Activated naive CD4-positive, alpha-beta T cell (primary cell): Measurements from ENCODE around the gene RTKN.
A peak's percentile ranks its signal among the peaks of the same experiment; 100 is the strongest.

Source experiments
- DNase-seq, 4 experiments: peaks; one replicate each; lab custom pipeline; 2025; lab: John Stamatoyannopoulos, UW

The RTKN gene

DNA sequence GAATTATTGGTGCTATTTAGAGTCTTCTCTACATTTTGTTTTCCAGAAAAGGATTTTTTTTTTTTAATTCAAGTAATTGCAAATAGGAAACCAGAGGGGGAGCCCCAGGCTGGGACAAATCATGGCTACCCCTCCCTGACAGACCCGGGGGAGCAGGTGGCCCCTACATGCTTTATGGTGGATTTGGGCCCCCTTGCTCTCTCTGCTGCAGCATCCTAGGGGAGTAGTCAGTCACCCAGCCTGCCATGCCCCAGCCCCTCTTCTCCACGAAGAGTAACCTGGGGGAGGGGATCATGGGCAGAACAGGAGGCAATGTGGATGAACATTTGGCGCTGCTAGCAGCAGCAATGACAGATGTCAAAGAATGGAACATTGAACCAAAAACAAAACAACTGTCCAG is 25.0 kb downstream of the RTKN start:
- no peak for DNase-seq

DNA sequence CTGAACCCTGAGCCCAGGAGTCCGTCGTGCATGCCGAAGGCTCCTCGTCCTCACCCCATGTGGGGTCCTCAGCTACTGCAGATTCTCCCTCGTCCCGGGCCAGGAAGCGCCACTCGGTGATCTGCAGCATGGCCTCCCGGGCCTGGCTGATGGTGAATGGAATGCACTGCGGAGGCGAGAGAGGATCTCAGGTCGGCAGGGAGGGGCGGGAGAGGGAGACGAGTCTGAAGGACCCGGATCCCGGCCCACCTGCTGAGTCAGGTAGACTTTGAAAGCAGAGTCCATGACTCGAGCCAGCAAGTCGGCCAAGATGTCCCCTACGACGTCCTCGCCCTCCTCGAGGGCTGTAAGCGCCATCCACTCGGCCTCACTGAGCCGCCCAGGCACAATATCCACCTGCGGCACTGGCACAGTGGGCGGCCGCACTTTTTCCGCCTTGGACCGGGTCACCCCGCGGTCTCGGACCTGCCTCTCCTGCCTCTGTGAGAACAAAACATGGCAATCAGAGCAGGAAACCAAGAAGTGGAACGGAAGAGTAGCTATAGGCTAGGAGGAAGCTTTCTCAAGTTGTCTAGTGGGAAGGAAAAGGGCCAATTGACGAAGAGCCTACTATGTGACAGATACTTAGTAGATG is 25.9 kb downstream of the RTKN start:
- DNase-seq: no peak

- DNase-seq: peak in 1 of 4 experiments; percentile 31
Measured at GRCh38 chr2:74414881-74415761, 26.6 kb downstream of the RTKN start.

DNA sequence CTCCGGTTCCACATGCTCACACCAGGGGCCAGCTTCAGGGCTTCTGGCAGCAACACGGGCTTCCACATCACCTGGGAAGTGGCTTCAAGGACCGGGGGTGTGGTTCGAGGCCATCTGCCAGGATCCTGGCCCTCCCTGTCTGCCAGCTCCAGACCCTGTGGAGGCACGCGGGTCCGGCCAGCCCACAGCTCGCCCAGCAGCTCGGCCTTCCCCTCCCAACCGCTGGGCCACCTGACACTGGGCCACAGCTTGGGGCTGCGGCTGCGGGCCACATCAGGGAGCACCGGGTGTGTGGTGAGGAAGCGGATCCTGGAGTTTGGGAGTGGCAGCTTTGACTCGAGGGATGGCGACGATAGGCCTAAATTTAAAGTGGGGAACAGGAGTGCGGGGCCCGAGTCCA is 27.3 kb downstream of the RTKN start:
- no peak for DNase-seq

- DNase-seq: no peak
Measured at GRCh38 chr2:74413001-74413698, 28.6 kb downstream of the RTKN start.

- no peak for DNase-seq
Measured at GRCh38 chr2:74407682-74408081, 34.1 kb downstream of the RTKN start.

GRCh38 chr2:74406035-74406434 is 35.7 kb downstream of the RTKN start:
- no peak for DNase-seq

DNA sequence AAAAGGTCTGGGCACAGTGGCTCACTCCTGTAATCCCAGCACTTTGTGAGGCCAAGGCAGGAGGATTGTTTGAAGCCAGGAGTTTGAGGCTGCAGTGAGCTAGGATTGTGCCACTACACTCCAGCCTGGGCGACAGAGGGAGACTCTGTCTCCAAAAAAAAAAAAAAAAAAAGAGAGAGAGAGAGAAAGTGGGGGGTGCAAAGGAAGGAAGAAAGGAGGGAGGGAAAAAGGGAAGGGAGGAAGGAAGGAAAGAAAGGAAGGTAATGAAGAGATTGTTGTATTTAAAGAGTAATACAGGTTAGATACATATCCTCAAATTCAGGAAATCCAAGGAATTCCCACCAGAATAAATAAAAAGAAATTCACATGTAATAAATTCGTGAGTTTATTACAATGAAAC is 39.8 kb downstream of the RTKN start:
- no peak for DNase-seq

DNA sequence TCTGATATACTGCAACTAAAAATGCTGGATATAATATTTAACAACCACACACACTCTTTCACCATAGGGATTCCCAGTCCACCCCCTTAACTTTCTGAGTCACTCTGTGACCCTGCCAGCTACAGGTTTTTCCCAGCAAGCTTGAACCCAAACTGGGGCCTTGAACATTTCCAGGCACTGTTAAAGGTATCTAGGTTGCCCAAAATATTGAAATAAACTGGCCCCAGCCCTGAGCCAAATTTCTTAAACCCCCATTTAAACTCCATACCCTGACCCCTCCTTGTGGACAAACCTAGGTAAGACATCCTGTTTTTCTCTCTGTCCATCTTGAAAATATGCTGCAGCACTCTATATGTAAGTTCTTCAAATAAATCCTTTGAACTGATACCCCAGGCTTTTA is 42.0 kb downstream of the RTKN start:
- DNase-seq: no peak

DNA sequence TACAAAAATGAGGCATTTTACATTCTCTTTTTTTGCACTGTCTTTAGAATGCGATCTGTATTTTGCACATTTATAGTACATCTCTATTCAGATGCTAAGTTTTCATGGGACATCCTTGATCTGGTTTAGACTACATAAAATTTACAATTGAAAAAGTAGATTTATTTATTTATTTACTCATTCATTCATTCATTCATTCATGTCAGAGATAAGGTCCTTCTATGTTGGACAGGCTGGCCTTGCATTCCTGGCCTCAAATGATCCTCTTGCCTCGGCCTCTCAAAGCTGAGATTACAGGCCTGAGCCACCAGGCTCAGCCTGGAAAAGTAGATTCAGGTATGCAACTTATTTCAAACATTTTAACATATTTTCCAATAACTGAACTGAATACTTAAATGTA is 45.6 kb downstream of the RTKN start:
- DNase-seq: no peak

- DNase-seq: no peak
Measured at GRCh38 chr2:74393525-74393924, 48.2 kb downstream of the RTKN start.

DNA sequence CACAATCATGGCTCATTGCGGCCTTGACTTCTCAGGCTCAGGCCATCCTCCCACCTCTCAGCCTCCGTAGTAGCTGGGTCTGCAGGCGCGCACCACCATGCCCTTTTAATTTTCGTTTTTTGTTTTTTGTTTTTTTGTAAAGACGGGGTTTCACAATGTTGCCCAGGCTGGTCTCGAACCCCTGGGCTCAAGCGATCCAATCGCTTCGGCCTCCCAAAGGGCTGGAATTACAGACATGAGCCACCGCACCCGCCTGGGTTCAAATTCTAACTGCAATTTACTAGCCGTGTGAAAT is 49.3 kb downstream of the RTKN start:
- DNase-seq: no peak

DNA sequence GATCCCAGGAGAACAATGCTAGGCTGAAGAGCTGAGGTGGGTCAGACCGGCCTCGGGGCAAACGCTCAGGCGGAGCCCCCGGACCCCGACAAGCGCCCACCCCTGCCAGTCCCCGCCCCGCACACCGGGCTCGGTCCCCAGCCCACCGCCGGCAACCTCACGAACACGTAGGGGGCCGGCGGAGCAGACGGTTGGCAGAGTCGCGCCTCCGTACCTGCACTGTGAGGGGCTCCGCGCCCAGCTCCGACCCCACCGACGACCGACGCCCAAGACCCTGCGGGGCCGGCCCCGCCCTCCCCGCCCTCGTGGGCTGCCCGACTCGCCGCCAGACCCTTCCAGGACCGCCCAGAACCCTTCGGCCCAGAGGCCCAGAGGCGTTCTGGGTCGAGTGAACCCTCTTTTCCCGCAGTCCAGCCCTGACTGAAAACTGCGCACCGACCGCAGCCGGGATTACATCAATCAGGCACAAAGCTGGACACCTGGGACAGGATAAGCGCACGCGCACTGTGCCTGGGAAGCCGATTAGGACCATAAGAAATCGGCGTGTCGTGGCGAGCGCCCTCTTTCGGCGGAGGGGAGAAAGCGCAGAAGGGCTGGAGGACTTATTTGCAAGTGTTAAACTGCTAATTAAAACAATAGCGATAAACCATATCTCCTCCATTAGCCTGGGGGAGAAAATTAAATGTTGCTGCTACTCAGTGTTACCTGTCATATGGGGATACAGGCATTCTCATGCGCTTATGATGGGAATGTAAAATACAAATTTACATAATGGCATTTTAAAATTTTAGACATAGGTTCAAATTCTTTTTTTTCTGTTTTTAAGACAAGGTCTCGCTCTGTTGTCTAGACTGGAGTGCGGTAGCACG is 49.9 kb downstream of the RTKN start:
- DNase-seq: peak; percentile 93 to 97 (median 93)

- no peak for DNase-seq
Measured at GRCh38 chr2:74391209-74391579, 50.5 kb downstream of the RTKN start.

GRCh38 chr2:74390606-74391005 is 51.1 kb downstream of the RTKN start:
- DNase-seq: no peak

GRCh38 chr2:74387346-74387745 is 54.4 kb downstream of the RTKN start:
- no peak for DNase-seq

- no peak for DNase-seq
Measured at GRCh38 chr2:74385396-74385795, 56.3 kb downstream of the RTKN start.

DNA sequence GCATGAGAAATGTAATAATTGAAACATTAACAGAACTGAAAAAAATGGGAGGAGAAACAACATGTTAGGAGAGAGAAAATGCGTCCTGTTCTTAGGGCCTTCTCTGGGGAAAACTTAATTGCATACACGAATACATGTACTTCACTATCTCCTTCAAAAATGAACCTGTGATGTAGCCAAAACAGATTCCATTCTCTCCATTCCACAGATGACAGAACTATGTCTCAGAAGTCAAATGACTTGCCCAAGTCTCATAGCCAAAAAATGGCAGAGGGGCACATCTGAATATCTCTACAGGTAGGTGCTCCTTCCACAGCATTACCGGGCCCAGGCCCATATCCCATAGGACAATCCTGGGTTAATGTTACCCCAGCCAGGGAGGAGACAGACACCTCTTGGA is 57.7 kb downstream of the RTKN start:
- DNase-seq: no peak

GRCh38 chr2:74383254-74383653 is 58.5 kb downstream of the RTKN start:
- no peak for DNase-seq

- DNase-seq: no peak
Measured at GRCh38 chr2:74381751-74382150, 60.0 kb downstream of the RTKN start.

DNA sequence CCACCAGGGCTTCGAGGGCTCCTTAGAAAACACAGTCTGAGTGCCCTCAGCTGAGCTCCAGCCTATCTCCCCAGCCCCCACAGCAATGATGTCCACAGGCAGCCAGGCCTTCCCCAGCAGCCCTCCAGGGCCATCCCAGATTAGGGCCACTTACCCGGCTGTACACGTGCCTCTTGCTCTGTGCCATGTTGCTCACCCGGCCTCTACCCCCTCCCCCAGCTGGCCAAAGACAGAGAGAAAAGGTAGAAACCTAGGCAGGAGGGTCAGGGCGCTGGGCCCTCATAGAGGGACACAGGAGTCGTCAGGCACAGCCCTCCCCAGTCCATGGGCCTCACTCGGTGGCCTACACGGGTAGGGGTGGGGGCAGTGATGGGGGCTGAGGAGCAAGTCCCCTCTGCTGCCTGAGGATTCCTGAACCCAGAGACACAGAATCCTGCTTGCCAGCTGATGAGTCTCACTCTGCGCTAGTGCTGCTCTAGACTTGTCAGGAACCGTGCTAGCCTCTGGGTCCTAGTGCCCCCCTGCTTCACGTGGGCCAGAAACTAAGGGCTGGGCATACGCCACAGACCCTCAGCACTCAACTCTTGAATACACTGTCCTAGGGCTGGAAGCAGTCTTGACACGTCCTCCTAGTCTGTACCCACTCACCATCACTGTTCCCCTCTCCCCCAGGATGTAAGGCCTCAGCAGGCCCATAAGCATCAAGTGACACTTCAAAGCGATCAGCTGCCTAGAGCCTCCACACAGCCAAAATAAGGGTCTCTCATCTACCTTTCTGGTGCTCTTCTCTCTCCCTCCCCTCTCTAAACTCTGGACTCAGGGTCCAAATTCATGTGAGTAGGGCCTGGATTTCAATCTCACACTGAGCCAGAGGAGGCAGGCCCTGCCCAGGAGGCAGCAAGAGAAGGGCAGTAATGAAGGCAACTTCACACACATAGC is 61.6 kb downstream of the RTKN start, which contains the start of gene DCTN1:
DCTN1 (minus strand) TSS at position 461 of the 939 bp plus-strand sequence; CDS start at position 187, 274 bp downstream.
- DNase-seq: no peak
